CD4-positive, alpha-beta T cell treated with Interleukin-2 at 100 ng/mL for 4 hours (primary cell): ENCODE measurements around the gene ZDHHC20.
A peak's percentile ranks its signal among the peaks of the same experiment; 100 is the strongest.

Source experiments
- DNase-seq: peaks from one replicate; pipeline ENCODE4 v3.0.0-alpha.2; 2020; ENCODE audit warnings: low spot score

ZDHHC20 gene, protein sequence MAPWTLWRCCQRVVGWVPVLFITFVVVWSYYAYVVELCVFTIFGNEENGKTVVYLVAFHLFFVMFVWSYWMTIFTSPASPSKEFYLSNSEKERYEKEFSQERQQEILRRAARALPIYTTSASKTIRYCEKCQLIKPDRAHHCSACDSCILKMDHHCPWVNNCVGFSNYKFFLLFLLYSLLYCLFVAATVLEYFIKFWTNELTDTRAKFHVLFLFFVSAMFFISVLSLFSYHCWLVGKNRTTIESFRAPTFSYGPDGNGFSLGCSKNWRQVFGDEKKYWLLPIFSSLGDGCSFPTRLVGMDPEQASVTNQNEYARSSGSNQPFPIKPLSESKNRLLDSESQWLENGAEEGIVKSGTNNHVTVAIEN

GRCh38 chr13:21458813-21459701 lies at the start of gene ZDHHC20:
ZDHHC20 (minus strand) TSS chr13:21459303; CDS start chr13:21459171, 132 bp downstream.
- DNase-seq: peak; percentile 89

- DNase-seq: no peak
Observed at GRCh38 chr13:21504379-21504778, 45.3 kb upstream of the ZDHHC20 start.

DNA sequence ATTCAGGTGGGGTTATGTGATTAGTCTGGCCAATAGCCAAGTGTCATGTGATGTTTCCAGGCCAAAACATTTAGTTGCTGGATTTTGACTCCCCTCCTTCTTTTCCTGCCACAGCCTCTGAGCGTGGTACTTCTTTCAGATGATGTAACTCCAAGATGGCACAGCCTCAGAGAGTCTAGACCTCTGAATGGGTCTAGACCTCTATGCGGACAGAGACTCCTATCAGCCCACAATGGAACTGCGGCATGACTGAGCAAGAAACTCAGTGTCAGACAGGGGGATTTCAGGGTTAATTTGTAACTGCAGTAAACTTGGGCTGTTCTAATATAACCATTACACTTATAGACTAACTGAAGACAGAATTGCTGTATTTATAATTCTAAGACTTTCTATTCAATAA lies 42.6 kb upstream of the ZDHHC20 start:
- DNase-seq: no peak

DNA sequence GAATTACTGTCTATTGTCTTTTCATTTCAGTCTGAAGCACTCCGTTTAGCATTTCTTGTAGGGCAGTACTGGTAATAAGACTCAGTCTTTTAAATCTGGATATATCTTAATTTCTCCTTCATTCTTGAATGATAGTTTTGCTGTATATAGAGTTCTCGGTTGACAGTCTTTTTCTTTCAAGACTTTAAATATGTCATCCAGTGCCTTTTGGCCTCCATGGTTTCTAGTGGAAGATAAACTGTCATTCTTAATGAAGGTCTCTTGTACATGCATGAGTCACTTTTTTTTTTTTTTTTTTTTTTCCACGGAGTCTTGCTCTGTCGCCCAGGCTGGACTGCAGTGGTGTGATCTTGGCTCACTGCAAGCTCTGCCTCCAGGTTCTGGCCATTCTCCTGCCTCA lies 27.2 kb upstream of the ZDHHC20 start:
- DNase-seq: no peak

DNA sequence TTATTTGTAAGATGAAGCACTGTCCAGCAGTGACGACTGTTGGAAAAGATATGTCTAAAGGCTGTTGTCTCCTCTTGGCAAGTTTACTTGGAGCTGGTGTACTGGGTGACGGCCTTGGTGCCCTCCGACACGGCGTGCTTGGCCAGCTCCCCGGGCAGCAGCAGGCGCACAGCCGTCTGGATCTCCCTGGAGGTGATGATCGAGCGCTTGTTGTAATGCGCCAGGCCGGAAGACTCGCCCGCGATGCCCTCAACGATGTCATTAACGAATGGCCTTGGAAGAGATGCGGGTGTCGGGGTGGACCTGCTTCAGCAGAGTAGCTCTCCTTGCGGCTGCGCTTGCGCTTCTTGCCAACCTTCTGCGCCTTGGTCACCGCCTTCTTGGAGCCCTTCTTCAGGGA lies 24.6 kb upstream of the ZDHHC20 start:
- no peak for DNase-seq

- no peak for DNase-seq
Observed at GRCh38 chr13:21481359-21481758, 22.3 kb upstream of the ZDHHC20 start.

GRCh38 chr13:21478881-21479808 lies 20.0 kb upstream of the ZDHHC20 start:
- peak; percentile 79 for DNase-seq

- DNase-seq: peak; percentile 85
Observed at GRCh38 chr13:21476893-21477472, 17.9 kb upstream of the ZDHHC20 start.

DNA sequence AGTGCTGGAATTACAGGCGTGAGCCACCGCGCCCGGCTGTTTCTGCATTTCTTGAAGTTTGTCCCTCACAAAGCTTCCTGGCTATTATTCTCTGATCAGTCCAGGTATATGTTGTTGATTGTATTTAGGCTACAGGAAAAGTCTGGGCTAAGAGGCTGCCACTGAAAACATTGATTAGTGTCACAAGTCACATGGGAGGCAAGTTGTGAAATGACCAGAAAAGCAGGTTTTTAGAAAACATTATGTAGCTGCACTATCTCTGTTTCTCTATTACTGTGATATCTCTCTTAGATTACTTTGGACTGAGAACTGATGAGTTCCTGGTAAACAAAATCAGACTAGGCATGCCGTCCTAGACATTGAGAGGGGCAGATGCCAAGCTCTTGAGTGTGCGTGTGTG lies 16.0 kb upstream of the ZDHHC20 start:
- no peak for DNase-seq

DNA sequence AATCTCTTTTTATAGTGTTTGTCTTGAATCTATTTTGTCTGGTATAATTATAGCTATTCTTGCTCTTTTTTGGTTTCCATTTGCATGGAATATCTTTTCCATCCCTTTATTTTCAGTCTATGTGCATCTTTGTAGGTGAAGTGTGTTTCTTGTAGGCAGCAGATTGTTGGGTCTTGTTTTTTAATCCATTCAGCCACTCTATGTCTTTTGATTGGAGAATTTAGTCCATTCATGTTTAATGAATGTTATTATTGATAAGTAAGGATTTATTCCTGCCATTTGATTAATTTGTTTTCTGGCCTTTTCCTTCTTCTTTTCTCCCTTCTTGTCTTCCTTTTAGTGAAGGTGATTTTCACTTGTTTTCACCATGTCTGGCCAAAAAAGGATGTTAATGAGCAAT lies 11.7 kb upstream of the ZDHHC20 start:
- no peak for DNase-seq

GRCh38 chr13:21466527-21466926 lies 7.4 kb upstream of the ZDHHC20 start:
- DNase-seq: no peak

GRCh38 chr13:21465710-21466160 lies 6.6 kb upstream of the ZDHHC20 start:
- DNase-seq: no peak

- no peak for DNase-seq
Observed at GRCh38 chr13:21463424-21463823, 4.3 kb upstream of the ZDHHC20 start.

DNA sequence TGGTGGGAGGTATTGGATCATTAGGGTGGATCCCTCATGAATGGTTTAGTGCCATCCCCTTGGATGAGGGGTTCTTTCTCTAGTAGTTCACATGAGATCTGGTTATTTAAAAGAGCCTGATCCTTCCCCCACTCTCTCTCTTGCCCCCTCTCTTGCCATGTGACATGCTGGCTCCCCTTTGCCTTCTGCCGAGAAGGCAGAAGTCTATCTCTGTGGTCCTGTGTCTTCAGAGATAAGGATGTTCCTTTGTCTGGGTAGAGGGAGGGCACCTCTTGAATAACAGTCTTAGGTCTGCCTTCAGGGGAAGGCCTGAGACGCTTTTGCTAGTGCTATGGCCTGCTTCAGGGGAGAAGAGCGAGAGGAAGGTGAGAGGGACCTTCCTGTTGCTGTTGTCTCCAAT lies 2.0 kb upstream of the ZDHHC20 start:
- no peak for DNase-seq

GRCh38 chr13:21458451-21458812 lies 671 bp downstream of the ZDHHC20 start:
- peak; percentile 51 for DNase-seq

GRCh38 chr13:21453387-21454081 lies 5.6 kb downstream of the ZDHHC20 start:
- no peak for DNase-seq

DNA sequence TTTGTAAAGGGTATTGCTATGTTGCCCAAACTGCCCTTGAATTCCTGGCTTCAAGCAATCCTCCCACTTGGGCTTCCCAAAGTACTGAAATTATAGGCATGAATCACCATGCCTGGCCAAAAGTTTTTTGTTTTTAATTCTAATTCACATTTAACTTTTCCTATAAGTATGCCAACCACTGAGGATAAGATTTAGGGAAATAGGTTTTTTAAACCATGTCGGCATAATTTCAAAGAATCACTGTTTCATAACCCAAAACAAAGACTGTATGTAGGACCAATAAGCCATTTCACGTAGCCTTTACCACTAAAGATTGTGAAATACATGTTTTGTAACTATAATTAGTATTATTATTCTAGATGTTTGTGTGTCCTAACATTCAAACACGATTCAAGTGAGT lies 8.2 kb downstream of the ZDHHC20 start:
- no peak for DNase-seq

- no peak for DNase-seq
Observed at GRCh38 chr13:21446656-21447055, 12.4 kb downstream of the ZDHHC20 start.

DNA sequence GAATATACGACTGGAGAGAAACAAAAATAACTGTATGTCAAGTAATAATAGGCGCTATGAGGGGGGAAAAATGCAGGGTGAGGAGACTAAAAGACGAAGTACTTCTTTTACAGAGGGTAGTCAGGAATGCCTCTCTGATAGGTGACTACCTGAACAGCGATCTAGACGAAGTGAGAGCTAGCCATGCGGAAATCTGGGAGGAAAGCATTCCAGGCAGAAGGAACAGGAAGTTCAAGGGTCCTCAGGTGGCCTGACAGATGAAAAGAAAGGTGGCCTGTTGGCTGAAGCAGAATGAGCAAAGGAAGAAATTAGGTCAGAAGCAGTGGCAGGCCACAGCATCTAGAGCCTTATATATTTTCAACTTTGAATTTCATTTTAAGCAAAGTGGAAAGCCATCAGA lies 13.3 kb downstream of the ZDHHC20 start:
- no peak for DNase-seq

GRCh38 chr13:21443171-21443570 lies 15.9 kb downstream of the ZDHHC20 start:
- DNase-seq: no peak

- DNase-seq: no peak
Observed at GRCh38 chr13:21436582-21436981, 22.5 kb downstream of the ZDHHC20 start.
